H1 (cell line): ENCODE results near the gene PARD3. TPM values are rescaled to one million over a fixed set of nuclear protein-coding genes. Genes with fewer than 3 reads are reported as not detected.

ENCODE experiments used
- CTCF ChIA-PET: fragments of 300-600 bp; sonication (Branson Sonifier 250); formaldehyde crosslinking; loops from one replicate; lab custom pipeline; 2021; ENCODE audit not compliant: partially characterized antibody; lab: Charles Lee
- POLR2A ChIA-PET: fragments of 300-600 bp; sonication (Branson Sonifier 250); formaldehyde crosslinking; loops from one replicate; lab custom pipeline; 2021; ENCODE audit warnings: inconsistent platforms; ENCODE audit not compliant: partially characterized antibody; lab: Charles Lee
- DNase-seq, 2 experiments: peaks; one replicate each; pipeline versions ENCODE4 v3.0.0 to v3.0.0-alpha.2; 2010 to 2022; ENCODE audit warnings: low spot score in 2 of 2, low read depth in 1 of 2, mixed read lengths in 1 of 2
- FAIRE-seq: peaks from 2 replicates; lab custom pipeline; 2011; peaks lifted over from hg19 to GRCh38; lab: Jason Lieb, UNC
- H2AFZ ChIP-seq: 2 replicates; pipeline ENCODE4 v1.8.1; 2012; ENCODE audit warnings: low read length, inconsistent platforms
- H2AK5ac ChIP-seq: 2 replicates; pipeline ENCODE4 v1.6.1; 2013; ENCODE audit warnings: low read depth, low read length
- H2BK120ac ChIP-seq: replicated peaks from 2 replicates; pipeline ENCODE3; 2013; ENCODE audit warnings: low read depth, low read length, inconsistent platforms
- H2BK12ac ChIP-seq: 2 replicates; pipeline ENCODE4 v1.6.1; 2013; ENCODE audit warnings: low read depth, low read length
- H2BK15ac ChIP-seq: 2 replicates; pipeline ENCODE4 v1.6.1; 2013; ENCODE audit warnings: low read length
- H2BK20ac ChIP-seq: 2 replicates; pipeline ENCODE4 v1.6.1; 2013; ENCODE audit warnings: low read length
- H2BK5ac ChIP-seq: 2 replicates; pipeline ENCODE4 v1.6.1; 2013; ENCODE audit warnings: low read depth, low read length
- H3K14ac ChIP-seq: 2 replicates; pipeline ENCODE4 v1.6.1; 2013; ENCODE audit warnings: inconsistent platforms; ENCODE audit not compliant: insufficient read length
- H3K18ac ChIP-seq: 2 replicates; pipeline ENCODE4 v1.6.1; 2013; ENCODE audit warnings: low read length; ENCODE audit errors: extremely low read depth
- H3K23ac ChIP-seq: 2 replicates; pipeline ENCODE4 v1.6.1; 2013; ENCODE audit warnings: inconsistent platforms; ENCODE audit not compliant: insufficient read length
- H3K23me2 ChIP-seq: 2 replicates; pipeline ENCODE4 v1.6.1; 2013; ENCODE audit warnings: low read depth, low read length
- H3K27ac ChIP-seq: 2 replicates; pipeline ENCODE4 v1.6.1; 2011; ENCODE audit warnings: low read depth, low read length, inconsistent platforms
- H3K27me3 ChIP-seq, 4 experiments: replicated peaks in 1 of 4; 1 replicate in 1 of 4; 2 replicates in 3 of 4; pipeline versions ENCODE4 v1.6.1 to v1.8.1; 2011 to 2013; ENCODE audit warnings: low read length in 3 of 4, mild to moderate bottlenecking in 3 of 4, inconsistent platforms in 2 of 4, mixed read lengths in 2 of 4, moderate library complexity in 1 of 4; ENCODE audit not compliant: control insufficient read depth in 3 of 4, insufficient read depth in 3 of 4; ENCODE audit errors: extremely low read depth in 1 of 4
- H3K36me3 ChIP-seq, 4 experiments: 2 replicates each; pipeline versions ENCODE4 v1.6.1 to v1.8.1; 2011 to 2013; ENCODE audit warnings: mild to moderate bottlenecking in 4 of 4, low read length in 3 of 4, moderate library complexity in 2 of 4, control low read depth in 1 of 4, inconsistent platforms in 1 of 4; ENCODE audit not compliant: insufficient read depth in 4 of 4, control insufficient read depth in 2 of 4
- H3K4ac ChIP-seq: replicated peaks from 2 replicates; pipeline ENCODE3; 2013; ENCODE audit warnings: low read length, low read depth, mixed read lengths, inconsistent platforms; ENCODE audit not compliant: insufficient read length
- H3K4me1 ChIP-seq, 4 experiments: replicated peaks in 1 of 4; 1 replicate in 1 of 4; 2 replicates in 3 of 4; pipeline versions ENCODE4 v1.6.1 to v1.8.1; 2011 to 2013; ENCODE audit warnings: low read length in 3 of 4, inconsistent platforms in 2 of 4, mixed read lengths in 1 of 4; ENCODE audit not compliant: insufficient read depth in 4 of 4, control insufficient read depth in 3 of 4
- H3K4me2 ChIP-seq, 2 experiments: 2 replicates each; pipeline versions ENCODE4 v1.6.1 to v1.8.1; 2011 to 2013; ENCODE audit warnings: low read depth in 2 of 2, low read length in 2 of 2, control low read depth in 1 of 2, inconsistent platforms in 1 of 2, mild to moderate bottlenecking in 1 of 2; ENCODE audit not compliant: insufficient read depth in 1 of 2
- H3K4me3 ChIP-seq, 4 experiments: fragments of 200-600, 300-600 bp in 1 of 4; sonication (generic), shearing (Covaris generic), sonication (Bioruptor Twin) in 1 of 4; 2 replicates each; pipeline versions ENCODE4 v1.5.1 to v1.8.1; 2011 to 2016; ENCODE audit warnings: low read length in 4 of 4, low read depth in 3 of 4, control low read depth in 2 of 4, inconsistent platforms in 2 of 4, mild to moderate bottlenecking in 2 of 4, mixed read lengths in 1 of 4, moderate library complexity in 1 of 4; ENCODE audit not compliant: insufficient read depth in 2 of 4; ENCODE audit errors: extremely low read depth in 1 of 4
- H3K56ac ChIP-seq: replicated peaks from 2 replicates; pipeline ENCODE3; 2013; ENCODE audit warnings: low read depth, mild to moderate bottlenecking, mixed read lengths, low read length, inconsistent platforms; ENCODE audit not compliant: insufficient read length
- H3K79me1 ChIP-seq: 2 replicates; pipeline ENCODE4 v1.6.1; 2013; ENCODE audit warnings: low read depth, low read length, control low read depth
- H3K79me2 ChIP-seq, 2 experiments: 2 replicates each; pipeline versions ENCODE4 v1.6.1 to v1.8.1; 2012 to 2013; ENCODE audit warnings: low read length in 2 of 2, mild to moderate bottlenecking in 2 of 2, inconsistent platforms in 1 of 2; ENCODE audit not compliant: insufficient read depth in 2 of 2, control insufficient read depth in 1 of 2
- H3K9ac ChIP-seq, 4 experiments: replicated peaks in 1 of 4; 1 replicate in 1 of 4; 2 replicates in 3 of 4; pipeline versions ENCODE4 v1.6.1 to v1.8.1; 2011 to 2013; ENCODE audit warnings: low read depth in 3 of 4, low read length in 3 of 4, control low read depth in 2 of 4, mild to moderate bottlenecking in 2 of 4, moderate library complexity in 2 of 4, inconsistent platforms in 1 of 4; ENCODE audit errors: extremely low read depth in 1 of 4
- H3K9me3 ChIP-seq, 2 experiments: 2 replicates each; pipeline versions ENCODE4 v1.6.1 to v1.8.1; 2012 to 2013; ENCODE audit warnings: mild to moderate bottlenecking in 2 of 2, moderate library complexity in 2 of 2, control low read depth in 1 of 2, inconsistent platforms in 1 of 2, low read depth in 1 of 2, low read length in 1 of 2, mixed read lengths in 1 of 2; ENCODE audit not compliant: insufficient read depth in 2 of 2
- H4K20me1 ChIP-seq, 2 experiments: replicated peaks in 1 of 2; 2 replicates each; pipeline versions ENCODE3 to v1.8.1; 2011 to 2013; ENCODE audit warnings: inconsistent platforms in 2 of 2, low read length in 2 of 2, mild to moderate bottlenecking in 1 of 2; ENCODE audit not compliant: insufficient read depth in 2 of 2, control insufficient read depth in 1 of 2
- H4K5ac ChIP-seq: 2 replicates; pipeline ENCODE4 v1.6.1; 2013; ENCODE audit warnings: low read length, low read depth, mixed read lengths, inconsistent platforms; ENCODE audit not compliant: insufficient read length
- H4K8ac ChIP-seq: 2 replicates; pipeline ENCODE4 v1.8.0; 2013; ENCODE audit warnings: mild to moderate bottlenecking, moderate library complexity, low read length, inconsistent platforms; ENCODE audit not compliant: insufficient read depth; ENCODE audit errors: extremely low read depth
- H4K91ac ChIP-seq: replicated peaks from 2 replicates; pipeline ENCODE3; 2013; ENCODE audit warnings: low read length, mixed read lengths, inconsistent platforms; ENCODE audit not compliant: insufficient read length
- BRCA1 ChIP-seq: IDR thresholded peaks from 2 replicates; pipeline ENCODE4 v1.6.1; 2012; ENCODE audit warnings: low read depth, low read length, improper control_type of control experiment
- JUN ChIP-seq: IDR thresholded peaks from 2 replicates; pipeline ENCODE4 v1.6.1; 2011; ENCODE audit warnings: low read depth, mild to moderate bottlenecking, improper control_type of control experiment, low read length
- YY1 ChIP-seq: IDR thresholded peaks from 2 replicates; pipeline ENCODE4 v1.6.1; 2011; ENCODE audit warnings: low read depth, mild to moderate bottlenecking, low read length
- WGBS, 2 experiments: shearing (Covaris generic) in 1 of 2; methylation state at CpG; one replicate each; pipeline versions ENCODE4 v1.1.6 to v1.1.7; 2013 to 2015; ENCODE audit warnings: low lambda C conversion rate in 2 of 2, mixed read lengths in 2 of 2, inconsistent platforms in 1 of 2, low coverage in 1 of 2, missing lambda C conversion rate in 1 of 2; ENCODE audit not compliant: insufficient replicate concordance in 2 of 2, insufficient coverage in 1 of 2, insufficient read length in 1 of 2; ENCODE audit errors: extremely low coverage in 1 of 2, missing lambda C conversion rate in 1 of 2; 5-methylcytosine and 5-hydroxymethylcytosine counted together
- polyA plus RNA-seq, 7 experiments: library from polyadenylated mRNA; depleted of rRNA in 3 of 7; stranded (reverse) in 5 of 7; unstranded in 2 of 7; fragments of >200 nt in 5 of 7; fragments of 200-250 nt in 2 of 7; gene quantifications; 1 replicate in 5 of 7; 2 replicates in 1 of 7; 4 replicates in 1 of 7; pipeline versions ENCODE4 v1.2.1 to v1.2.3, GENCODE V29; 2011 to 2013; ENCODE audit warnings: missing spikeins in 2 of 7, mixed read lengths in 2 of 7
- total RNA-seq: library from RNA; stranded (reverse); fragmentation: NEBNext Ultra II Directional; extraction: Animal tissue kit (Norgen Biotek cat#: 25700); gene quantifications from 2 replicates; pipeline ENCODE4 v1.2.1, GENCODE V29; 2021

PARD3 gene
- total and polyA plus RNA-seq, 2 of the 8 experiments (the other 6 are each of a cell fraction or from before 2014, with no cell fraction given), result 19.7 to 49.1 TPM

- no peak overlapping the region for H3K4ac ChIP-seq
- H4K8ac ChIP-seq, result no peak overlapping the region
- no peaks in the 10 kb centered on the region for H3K79me2 ChIP-seq
- CTCF ChIA-PET, result no interaction called here
- no peak overlapping the region for H3K4me3 ChIP-seq
- no peak overlapping the region for H3K14ac ChIP-seq
- H3K79me1 ChIP-seq, result no peaks in the 10 kb centered on the region
- no peak overlapping the region for H2AK5ac ChIP-seq
- no peak overlapping the region for H4K91ac ChIP-seq
- H2BK12ac ChIP-seq, result no peak overlapping the region
- H3K4me1 ChIP-seq, result peaks cover 0 to 6% (median 0%) of the 10 kb centered on the region in 4 experiments; a peak in 3 of 7 replicates
- no peak overlapping the region for H3K9ac ChIP-seq
- POLR2A ChIA-PET, result no interaction called here
- WGBS, 2 experiments, result 92% methylated on average over 3 of the region's 3 CpGs; no CpG with 5 or more reads in 1 of the 2 experiments
- H3K27me3 ChIP-seq, result no peaks in the 10 kb centered on the region
- no peaks in the 10 kb centered on the region for H3K36me3 ChIP-seq
- H4K5ac ChIP-seq, result no peak overlapping the region
- H3K56ac ChIP-seq, result no peak overlapping the region
- no peak overlapping the region for H2BK120ac ChIP-seq
- no peaks in the 10 kb centered on the region; the same call in 1 of the 2 replicates for H3K23me2 ChIP-seq
- no peak overlapping the region for H2BK5ac ChIP-seq
- FAIRE-seq (no peak), DNase-seq (no peak)
- no peak overlapping the region for H2BK20ac ChIP-seq
- no peaks in the 10 kb centered on the region for H4K20me1 ChIP-seq
- no peak overlapping the region for H3K23ac ChIP-seq
- no peak overlapping the region for H3K27ac ChIP-seq
- H3K9me3 ChIP-seq, result no peaks in the 10 kb centered on the region
- H2AFZ ChIP-seq, result no peak overlapping the region
- H3K4me2 ChIP-seq, result no peak overlapping the region
- no peak overlapping the region for H2BK15ac ChIP-seq
- TF ChIP-seq YY1 (no peak), BRCA1 (no peak), JUN (no peak)
- no peak overlapping the region for H3K18ac ChIP-seq
Measured at GRCh38 chr10:34299105-34299611, 515.9 kb downstream of the PARD3 start.
